Loucy (cell line): ENCODE data around the gene MPDU1.

Experiments
- EZH2phosphoT487 ChIP-seq: fragments of 200-600 bp; IDR thresholded peaks from 2 replicates; pipeline ENCODE4 v1.6.1; 2018; ENCODE audit warnings: antibody characterized with exemption, mild to moderate bottlenecking, moderate library complexity, borderline replicate concordance
- TF ChIP-seq, protein P1 (sequence below): fragments of 200-600 bp; sonication (generic); conservative IDR thresholded peaks from 2 replicates; pipeline ENCODE4 v1.5.1; 2014; ENCODE audit warnings: mild to moderate bottlenecking, antibody characterized with exemption, low read length

- TF ChIP-seq, protein P1, sequence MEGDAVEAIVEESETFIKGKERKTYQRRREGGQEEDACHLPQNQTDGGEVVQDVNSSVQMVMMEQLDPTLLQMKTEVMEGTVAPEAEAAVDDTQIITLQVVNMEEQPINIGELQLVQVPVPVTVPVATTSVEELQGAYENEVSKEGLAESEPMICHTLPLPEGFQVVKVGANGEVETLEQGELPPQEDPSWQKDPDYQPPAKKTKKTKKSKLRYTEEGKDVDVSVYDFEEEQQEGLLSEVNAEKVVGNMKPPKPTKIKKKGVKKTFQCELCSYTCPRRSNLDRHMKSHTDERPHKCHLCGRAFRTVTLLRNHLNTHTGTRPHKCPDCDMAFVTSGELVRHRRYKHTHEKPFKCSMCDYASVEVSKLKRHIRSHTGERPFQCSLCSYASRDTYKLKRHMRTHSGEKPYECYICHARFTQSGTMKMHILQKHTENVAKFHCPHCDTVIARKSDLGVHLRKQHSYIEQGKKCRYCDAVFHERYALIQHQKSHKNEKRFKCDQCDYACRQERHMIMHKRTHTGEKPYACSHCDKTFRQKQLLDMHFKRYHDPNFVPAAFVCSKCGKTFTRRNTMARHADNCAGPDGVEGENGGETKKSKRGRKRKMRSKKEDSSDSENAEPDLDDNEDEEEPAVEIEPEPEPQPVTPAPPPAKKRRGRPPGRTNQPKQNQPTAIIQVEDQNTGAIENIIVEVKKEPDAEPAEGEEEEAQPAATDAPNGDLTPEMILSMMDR = no peak
- no peak for TF ChIP-seq EZH2phosphoT487
Observed at GRCh38 chr17:7553356-7553755, 30.3 kb upstream of the MPDU1 start.
